GM12873 (cell line): Measurements from ENCODE around the gene BSN.

ENCODE experiments used
- TF ChIP-seq, protein P1 (sequence below): IDR thresholded peaks from 2 replicates; pipeline ENCODE4 v1.5.1; 2012; ENCODE audit warnings: low read depth, mild to moderate bottlenecking, moderate library complexity, low read length, control low read depth; ENCODE audit not compliant: insufficient read depth; ENCODE audit errors: missing control alignments

BSN gene

DNA sequence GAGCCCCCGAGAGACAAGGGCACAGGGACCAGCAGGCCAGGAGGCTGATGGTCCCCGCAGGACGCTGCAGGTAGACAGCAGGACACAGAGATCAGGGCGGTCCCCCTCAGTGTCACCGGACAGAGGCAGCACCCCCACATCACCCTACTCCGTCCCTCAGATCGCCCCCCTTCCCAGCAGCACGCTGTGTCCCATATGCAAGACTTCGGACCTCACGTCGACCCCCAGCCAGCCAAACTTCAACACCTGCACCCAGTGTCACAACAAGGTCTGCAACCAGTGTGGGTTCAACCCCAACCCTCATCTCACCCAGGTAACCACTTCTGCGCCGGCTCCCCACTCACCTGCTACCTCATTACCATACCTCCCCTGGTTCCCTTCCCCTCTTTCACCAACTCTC lies 70.8 kb downstream of the BSN start:
- TF ChIP-seq, protein P1, sequence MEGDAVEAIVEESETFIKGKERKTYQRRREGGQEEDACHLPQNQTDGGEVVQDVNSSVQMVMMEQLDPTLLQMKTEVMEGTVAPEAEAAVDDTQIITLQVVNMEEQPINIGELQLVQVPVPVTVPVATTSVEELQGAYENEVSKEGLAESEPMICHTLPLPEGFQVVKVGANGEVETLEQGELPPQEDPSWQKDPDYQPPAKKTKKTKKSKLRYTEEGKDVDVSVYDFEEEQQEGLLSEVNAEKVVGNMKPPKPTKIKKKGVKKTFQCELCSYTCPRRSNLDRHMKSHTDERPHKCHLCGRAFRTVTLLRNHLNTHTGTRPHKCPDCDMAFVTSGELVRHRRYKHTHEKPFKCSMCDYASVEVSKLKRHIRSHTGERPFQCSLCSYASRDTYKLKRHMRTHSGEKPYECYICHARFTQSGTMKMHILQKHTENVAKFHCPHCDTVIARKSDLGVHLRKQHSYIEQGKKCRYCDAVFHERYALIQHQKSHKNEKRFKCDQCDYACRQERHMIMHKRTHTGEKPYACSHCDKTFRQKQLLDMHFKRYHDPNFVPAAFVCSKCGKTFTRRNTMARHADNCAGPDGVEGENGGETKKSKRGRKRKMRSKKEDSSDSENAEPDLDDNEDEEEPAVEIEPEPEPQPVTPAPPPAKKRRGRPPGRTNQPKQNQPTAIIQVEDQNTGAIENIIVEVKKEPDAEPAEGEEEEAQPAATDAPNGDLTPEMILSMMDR = no peak

DNA sequence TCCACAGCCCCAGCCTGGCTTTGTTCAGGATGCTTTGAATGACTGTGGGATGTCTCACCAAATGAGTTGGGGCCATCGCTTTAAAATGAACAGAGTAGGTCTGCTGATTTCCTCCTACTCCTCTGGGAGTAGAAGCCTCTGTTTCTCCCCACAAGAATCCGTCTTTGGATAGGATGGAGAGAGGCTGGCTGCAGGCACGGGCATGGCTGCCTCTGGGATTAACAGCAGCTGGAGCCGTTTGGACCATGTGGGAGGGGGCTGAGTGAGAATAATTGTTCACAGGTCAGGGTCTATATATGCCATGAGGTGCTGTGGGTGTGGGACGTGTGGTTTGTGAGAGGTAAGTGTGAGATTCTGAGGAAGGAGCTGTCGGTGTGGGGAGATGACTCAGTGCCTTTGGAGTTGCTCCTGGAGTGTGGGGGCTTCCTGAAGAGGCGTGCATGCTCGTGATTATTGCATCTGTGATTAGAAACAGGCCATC lies 71.9 kb downstream of the BSN start:
- TF ChIP-seq, protein P1 = no peak

DNA sequence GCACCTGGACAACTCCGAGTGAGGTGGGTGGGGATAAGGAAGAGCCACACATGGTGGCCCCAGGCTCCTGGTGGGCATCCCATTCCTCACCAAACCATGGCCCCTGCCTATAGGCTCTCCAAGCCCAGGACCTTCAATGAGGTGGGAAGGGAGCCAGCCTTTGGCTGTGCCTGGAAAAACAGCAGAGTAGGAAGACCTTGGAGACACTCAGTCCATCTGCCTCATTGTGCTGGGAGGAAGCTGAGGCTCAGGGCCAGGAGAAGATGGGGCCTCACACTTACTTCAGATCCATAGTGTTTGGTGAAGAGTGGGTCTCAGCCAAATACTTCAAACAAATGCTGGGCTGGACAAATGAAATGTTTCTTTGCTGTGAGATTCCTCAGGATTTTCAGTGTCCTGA lies 72.5 kb downstream of the BSN start:
- TF ChIP-seq, protein P1 = no peak

DNA sequence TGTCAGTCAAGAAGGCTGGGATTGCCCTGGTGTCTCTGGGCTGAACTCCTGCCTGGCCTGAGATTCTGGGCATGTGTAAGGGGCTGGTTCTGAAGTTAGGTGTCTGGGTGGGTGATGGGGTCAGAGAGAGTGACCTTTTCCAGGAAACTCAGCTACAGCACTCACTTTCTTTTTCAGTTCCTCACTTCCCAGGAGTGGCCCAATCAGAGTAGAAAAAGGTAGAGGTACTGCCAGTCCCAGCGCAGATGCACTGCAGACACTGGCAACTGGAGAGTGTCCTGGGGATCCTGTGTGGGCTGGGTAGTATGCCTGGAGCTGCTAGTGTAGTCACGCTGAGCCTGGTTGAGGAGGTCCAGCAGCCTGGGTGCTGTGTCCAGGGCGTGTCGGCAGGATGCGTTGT lies 73.4 kb downstream of the BSN start:
- TF ChIP-seq, protein P1 = no peak

DNA sequence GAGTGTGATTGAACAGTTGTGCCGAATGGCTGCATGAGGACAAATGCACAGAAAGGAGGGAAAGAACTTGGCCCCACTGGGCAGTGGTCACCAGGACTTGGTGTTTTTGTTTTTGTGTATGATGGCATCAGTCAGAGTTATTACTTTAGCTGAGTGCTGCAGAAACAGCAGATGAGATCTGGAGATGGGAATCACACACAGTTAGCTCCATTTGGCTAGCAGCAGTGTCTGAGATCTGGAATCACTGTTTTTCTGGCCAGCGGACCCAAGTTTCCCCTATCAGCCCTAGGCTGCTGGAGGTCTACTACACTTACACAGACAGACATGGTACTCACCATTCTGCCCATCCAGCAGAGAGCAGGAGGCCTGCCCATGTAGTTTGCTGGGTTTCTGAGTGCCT lies 74.0 kb downstream of the BSN start:
- TF ChIP-seq, protein P1 = no peak

DNA sequence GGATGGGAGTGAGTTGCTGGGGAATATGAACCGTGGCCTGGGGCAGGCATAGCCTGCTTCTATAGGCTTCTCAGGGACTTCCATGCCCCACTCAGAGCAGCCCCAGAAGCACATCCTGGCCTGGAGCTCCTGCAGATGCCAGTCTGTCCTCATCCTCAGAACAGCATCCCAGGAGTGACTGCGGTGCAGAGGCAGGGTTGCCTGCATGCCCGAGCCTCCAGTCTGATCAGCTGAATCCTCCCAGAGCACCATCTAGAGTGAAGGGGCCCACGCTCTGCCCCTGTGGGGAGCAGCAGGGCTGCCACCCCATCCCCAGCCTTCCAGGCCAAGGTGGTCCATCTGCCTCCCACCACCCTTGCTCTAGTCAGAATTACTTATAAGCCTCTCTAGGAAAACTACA lies 75.2 kb downstream of the BSN start:
- TF ChIP-seq, protein P1 = no peak

DNA sequence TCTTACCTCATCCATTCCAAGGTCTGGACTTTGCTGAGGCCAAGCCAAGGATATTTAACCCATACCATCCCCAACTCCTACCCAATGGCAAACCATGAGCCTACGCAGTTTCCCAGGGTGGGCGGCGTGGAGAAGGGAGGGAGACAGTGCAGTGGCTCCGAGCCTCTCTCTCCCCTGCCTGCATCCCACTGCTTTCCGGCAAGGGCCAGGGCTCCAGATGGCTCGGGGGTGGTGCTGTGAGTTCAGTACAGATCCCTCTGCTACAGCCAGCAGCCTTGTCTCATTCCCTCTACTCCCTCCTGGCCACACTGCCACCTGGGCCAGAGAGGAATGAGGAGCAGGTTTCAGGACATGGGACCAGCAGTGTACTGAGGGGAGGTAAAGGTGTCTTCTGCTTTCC lies 75.6 kb downstream of the BSN start:
- TF ChIP-seq, protein P1 = no peak

DNA sequence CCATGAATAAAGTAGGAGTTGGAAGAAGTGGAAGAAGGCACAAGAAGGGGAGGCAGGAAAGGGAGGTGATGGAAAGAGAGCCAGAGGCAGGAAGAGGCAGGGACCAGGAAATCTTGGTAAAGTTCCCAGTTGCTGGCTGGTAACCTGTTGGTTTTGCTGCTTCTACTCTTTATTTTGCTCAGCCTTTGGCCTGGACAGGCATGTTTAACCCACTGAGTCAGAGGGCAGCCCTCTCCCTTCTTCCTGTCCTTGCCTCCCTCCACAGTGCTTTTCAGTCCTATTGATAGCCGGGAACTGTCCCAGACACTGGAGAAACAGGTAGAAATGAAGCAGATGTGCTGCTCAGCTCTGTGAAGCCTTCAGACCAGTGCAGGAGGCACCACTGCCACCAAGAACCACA lies 76.5 kb downstream of the BSN start:
- TF ChIP-seq, protein P1 = no peak
